ENCODE results near the gene ZDHHC14. TPM values are rescaled to one million over a fixed set of nuclear protein-coding genes. Genes with fewer than 3 reads are reported as not detected.
"Not testable (repeated sequence)": the region's sequence is repeated elsewhere in the genome, so short reads cannot be mapped to it uniquely, and the experiment has no call there.

Gene ZDHHC14
- polyA plus RNA-seq (ENCODE audit: insufficient read length): 6.7 TPM

GRCh38 chr6:157380779-157381561, at the start of gene ZDHHC14:
Gene ZDHHC14, plus strand, starts transcription at chr6:157381190.
- peak; percentile 91 for DNase-seq

- DNase-seq: no peak
Observed at GRCh38 chr6:157332813-157333212, 48.2 kb upstream of the ZDHHC14 start.

GRCh38 chr6:157333537-157333936, 47.5 kb upstream of the ZDHHC14 start:
- no peak for DNase-seq

- no peak for DNase-seq
Observed at GRCh38 chr6:157333956-157334355, 47.0 kb upstream of the ZDHHC14 start.

GRCh38 chr6:157335829-157336228, 45.2 kb upstream of the ZDHHC14 start:
- no peak for DNase-seq

GRCh38 chr6:157337276-157337675, 43.7 kb upstream of the ZDHHC14 start:
- not testable (repeated sequence) for DNase-seq

- no peak for DNase-seq
Observed at GRCh38 chr6:157337751-157338150, 43.2 kb upstream of the ZDHHC14 start.

- DNase-seq: no peak
Observed at GRCh38 chr6:157339432-157339831, 41.6 kb upstream of the ZDHHC14 start.

GRCh38 chr6:157343732-157344131, 37.3 kb upstream of the ZDHHC14 start:
- DNase-seq: no peak

- no peak for DNase-seq
Observed at GRCh38 chr6:157346373-157346772, 34.6 kb upstream of the ZDHHC14 start.

- DNase-seq: no peak
Observed at GRCh38 chr6:157358287-157358686, 22.7 kb upstream of the ZDHHC14 start.

- no peak for DNase-seq
Observed at GRCh38 chr6:157361886-157362285, 19.1 kb upstream of the ZDHHC14 start.

- no peak for DNase-seq
Observed at GRCh38 chr6:157364705-157365104, 16.3 kb upstream of the ZDHHC14 start.

GRCh38 chr6:157366648-157367047, 14.3 kb upstream of the ZDHHC14 start:
- DNase-seq: no peak

GRCh38 chr6:157368359-157369049, 12.5 kb upstream of the ZDHHC14 start:
- DNase-seq: no peak

- no peak for DNase-seq
Observed at GRCh38 chr6:157370755-157371154, 10.2 kb upstream of the ZDHHC14 start.

- no peak for DNase-seq
Observed at GRCh38 chr6:157372501-157373280, 8.3 kb upstream of the ZDHHC14 start.

GRCh38 chr6:157374889-157375443, 6.0 kb upstream of the ZDHHC14 start:
- DNase-seq: no peak

- no peak for DNase-seq
Observed at GRCh38 chr6:157376241-157376640, 4.7 kb upstream of the ZDHHC14 start.

GRCh38 chr6:157376706-157377230, 4.2 kb upstream of the ZDHHC14 start:
- DNase-seq: no peak

- DNase-seq: peak; percentile 89
Observed at GRCh38 chr6:157379656-157380457, 1.1 kb upstream of the ZDHHC14 start.

GRCh38 chr6:157380458-157380778, 572 bp upstream of the ZDHHC14 start:
- no peak for DNase-seq
